ENCODE results near the gene KIF26B.

KIF26B gene

DNA sequence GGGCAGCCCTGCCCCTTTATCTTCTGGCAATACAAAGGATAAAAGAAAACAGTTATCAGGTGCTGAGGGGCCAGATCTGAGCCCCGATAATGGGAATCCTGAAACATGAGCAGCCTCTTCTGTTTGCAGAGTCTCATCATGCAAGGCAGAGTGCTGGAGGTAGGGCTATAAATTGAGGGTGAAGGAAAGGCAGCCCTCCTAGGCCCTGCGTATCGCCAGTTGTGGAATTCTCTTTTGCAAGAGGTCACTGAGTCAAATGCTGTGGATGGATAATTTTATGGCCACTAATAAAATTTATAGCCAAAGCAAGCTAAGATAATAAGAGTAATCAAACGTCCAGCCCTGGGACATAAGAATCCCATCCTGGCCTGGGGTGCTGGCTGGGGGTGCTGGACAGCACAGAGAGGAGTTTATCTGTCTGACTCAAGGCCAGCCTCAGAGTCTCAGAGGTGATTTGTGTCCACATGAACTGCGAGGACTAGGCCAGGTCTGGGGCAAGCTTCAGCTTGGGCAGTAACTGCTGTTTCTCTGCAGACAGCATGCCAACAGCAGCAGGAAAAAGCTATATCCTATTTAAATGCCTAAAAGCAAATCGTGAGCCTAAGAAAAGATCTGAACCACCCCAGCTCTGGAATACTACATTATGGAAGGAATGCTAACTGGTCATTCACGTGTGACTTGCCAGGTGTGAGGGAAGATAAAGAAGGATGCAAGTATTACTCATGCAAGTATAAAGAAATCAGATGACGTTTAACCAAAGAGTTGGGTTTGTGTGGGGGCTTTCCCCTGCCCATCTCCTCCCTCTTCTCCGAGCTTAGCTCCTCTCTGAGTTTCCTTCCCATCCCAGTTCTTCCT lies 254.8 kb downstream of the KIF26B start:
- Histone ChIP-seq H3K9me3 (ENCODE audit: control insufficient read depth, low read length) (no peaks in the 10 kb centered on the region), H3K27me3 (ENCODE audit: control insufficient read depth, insufficient read depth, low read length, poor library complexity, severe bottlenecking) (no peaks in the 10 kb centered on the region), H3K4me3 (ENCODE audit: insufficient read depth, low read depth, low read length) (no peak overlapping the region), H3K36me3 (ENCODE audit: control insufficient read depth, insufficient read depth, low read length) (no peaks in the 10 kb centered on the region), H3K27ac (ENCODE audit: insufficient read depth, low read depth, low read length, poor library complexity, severe bottlenecking) (no peak overlapping the region), H3K4me1 (ENCODE audit: control insufficient read depth, insufficient read depth, low read length) (peaks cover 6% of the 10 kb centered on the region)
- 89 to 94% methylated on average over 9 of the region's 9 CpGs for WGBS, 2 experiments

DNA sequence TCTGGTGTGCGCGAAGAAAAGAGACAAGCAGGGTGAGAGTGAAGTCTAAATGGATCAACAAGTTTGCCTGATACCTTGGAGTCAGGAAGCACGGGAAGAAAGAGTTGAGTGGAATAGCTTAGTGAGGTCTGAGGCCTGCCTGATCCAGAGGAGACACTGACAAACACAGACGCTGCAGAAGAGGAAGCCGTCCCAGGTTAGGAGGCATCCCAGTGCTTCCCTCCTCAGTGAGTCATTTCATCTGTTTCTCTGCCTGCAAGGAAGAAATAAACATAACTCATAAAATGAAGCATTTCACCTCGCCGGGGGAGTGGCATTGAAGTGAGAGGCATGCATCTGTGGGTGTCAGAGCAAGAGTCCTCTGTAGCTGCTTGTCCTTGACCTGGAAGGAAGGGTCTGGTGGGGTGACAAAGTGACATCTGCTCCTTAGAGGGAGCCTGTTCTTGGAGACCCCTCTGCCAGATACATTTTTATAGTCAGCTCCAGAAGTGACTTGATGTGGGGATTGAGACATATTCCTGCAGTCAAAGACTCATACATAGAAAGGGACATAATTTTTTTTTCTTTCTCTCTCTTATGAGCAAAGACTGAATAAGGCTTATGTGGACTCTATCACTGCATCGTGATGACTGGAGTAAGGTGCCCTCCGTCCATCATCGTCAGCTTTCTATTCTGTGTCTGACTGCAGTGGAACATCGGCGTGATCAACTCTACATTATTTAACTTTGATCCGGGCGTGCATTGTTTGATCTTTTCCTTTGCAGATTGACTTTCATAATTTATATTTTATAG lies 256.7 kb downstream of the KIF26B start:
- Histone ChIP-seq H3K27ac (ENCODE audit: insufficient read depth, low read depth, low read length, poor library complexity, severe bottlenecking) (no peak overlapping the region), H3K27me3 (ENCODE audit: control insufficient read depth, insufficient read depth, low read length, poor library complexity, severe bottlenecking) (no peaks in the 10 kb centered on the region), H3K9me3 (ENCODE audit: control insufficient read depth, low read length) (no peaks in the 10 kb centered on the region), H3K36me3 (ENCODE audit: control insufficient read depth, insufficient read depth, low read length) (no peaks in the 10 kb centered on the region), H3K4me3 (ENCODE audit: insufficient read depth, low read depth, low read length) (no peak overlapping the region), H3K4me1 (ENCODE audit: control insufficient read depth, insufficient read depth, low read length) (no peaks in the 10 kb centered on the region)
- WGBS, 2 experiments: 91 to 92% methylated on average over 12 to 14 of the region's 14 CpGs

DNA sequence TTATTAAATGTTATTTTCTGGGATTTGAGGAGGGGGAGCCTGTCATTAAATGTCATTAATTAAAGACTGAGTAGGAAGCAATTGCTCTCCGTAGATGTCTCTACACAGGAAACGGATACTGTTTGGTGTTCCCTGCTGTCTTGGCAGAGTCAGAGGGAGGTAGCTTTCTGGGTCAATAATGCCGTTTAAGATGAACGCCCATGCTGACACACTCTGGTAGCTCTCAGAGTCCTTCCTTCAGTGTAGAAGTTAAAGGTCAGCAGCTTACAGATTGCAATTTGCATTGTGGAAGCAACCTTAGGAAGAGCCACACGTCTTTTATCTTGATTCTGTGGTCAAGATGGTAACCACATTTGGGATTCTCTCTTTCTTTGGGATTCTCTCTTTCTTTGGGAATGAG lies 257.5 kb downstream of the KIF26B start:
- whole genome bisulfite sequencing, 2 experiments: 86 to 88% methylated on average over 5 of the region's 5 CpGs
- Histone ChIP-seq H3K9me3 (ENCODE audit: control insufficient read depth, low read length) (no peaks in the 10 kb centered on the region), H3K36me3 (ENCODE audit: control insufficient read depth, insufficient read depth, low read length) (no peaks in the 10 kb centered on the region), H3K4me1 (ENCODE audit: control insufficient read depth, insufficient read depth, low read length) (no peaks in the 10 kb centered on the region), H3K4me3 (ENCODE audit: insufficient read depth, low read depth, low read length) (no peak overlapping the region), H3K27me3 (ENCODE audit: control insufficient read depth, insufficient read depth, low read length, poor library complexity, severe bottlenecking) (no peaks in the 10 kb centered on the region), H3K27ac (ENCODE audit: insufficient read depth, low read depth, low read length, poor library complexity, severe bottlenecking) (no peak overlapping the region)

DNA sequence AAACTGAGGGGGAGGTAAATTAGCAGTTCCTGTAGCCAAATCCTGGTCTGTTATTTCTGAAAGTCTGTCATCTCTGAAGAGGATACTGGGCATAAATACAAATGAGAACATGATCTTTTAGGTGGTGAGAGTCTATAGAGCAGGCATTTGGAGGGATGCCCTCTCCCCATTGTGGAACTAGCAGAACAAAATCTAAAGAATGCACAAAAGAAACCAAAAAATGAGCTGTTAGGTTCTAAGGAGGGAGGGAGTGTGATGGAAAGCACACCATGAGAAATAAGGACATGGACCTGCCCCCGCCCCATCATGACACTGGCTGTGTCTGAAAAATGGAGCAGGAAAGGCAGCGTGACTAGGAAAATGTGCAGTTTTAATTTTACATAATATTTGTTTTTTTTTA lies 262.0 kb downstream of the KIF26B start:
- Histone ChIP-seq H3K4me1 (ENCODE audit: control insufficient read depth, insufficient read depth, low read length) (no peaks in the 10 kb centered on the region), H3K36me3 (ENCODE audit: control insufficient read depth, insufficient read depth, low read length) (no peaks in the 10 kb centered on the region), H3K27me3 (ENCODE audit: control insufficient read depth, insufficient read depth, low read length, poor library complexity, severe bottlenecking) (no peaks in the 10 kb centered on the region), H3K9me3 (ENCODE audit: control insufficient read depth, low read length) (no peaks in the 10 kb centered on the region), H3K4me3 (ENCODE audit: insufficient read depth, low read depth, low read length) (no peak overlapping the region), H3K27ac (ENCODE audit: insufficient read depth, low read depth, low read length, poor library complexity, severe bottlenecking) (no peak overlapping the region)
- 98 to 100% methylated on average over 1 to 2 of the region's 2 CpGs for WGBS, 2 experiments

DNA sequence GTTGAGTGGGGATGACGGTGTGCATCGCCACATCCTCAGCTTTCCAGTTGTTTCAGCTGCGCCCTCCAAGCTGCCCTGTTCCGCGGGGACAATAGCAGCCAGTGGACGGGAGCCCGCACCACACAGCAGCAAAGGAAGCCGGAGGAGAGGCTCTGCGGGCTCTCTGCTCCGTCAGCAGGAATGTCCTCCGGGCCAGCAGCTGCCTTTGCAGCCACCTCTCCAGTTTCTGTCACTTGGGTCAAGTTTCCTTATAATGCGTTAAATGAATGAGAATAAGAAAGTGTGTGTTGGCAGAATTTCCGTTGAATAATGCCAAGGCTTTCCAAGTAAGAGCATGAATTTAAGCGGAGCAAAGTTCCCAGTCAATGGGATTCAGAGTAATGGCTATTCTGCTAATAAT lies 263.3 kb downstream of the KIF26B start:
- no peaks in the 10 kb centered on the region for H3K9me3 ChIP-seq (ENCODE audit: control insufficient read depth, low read length)

DNA sequence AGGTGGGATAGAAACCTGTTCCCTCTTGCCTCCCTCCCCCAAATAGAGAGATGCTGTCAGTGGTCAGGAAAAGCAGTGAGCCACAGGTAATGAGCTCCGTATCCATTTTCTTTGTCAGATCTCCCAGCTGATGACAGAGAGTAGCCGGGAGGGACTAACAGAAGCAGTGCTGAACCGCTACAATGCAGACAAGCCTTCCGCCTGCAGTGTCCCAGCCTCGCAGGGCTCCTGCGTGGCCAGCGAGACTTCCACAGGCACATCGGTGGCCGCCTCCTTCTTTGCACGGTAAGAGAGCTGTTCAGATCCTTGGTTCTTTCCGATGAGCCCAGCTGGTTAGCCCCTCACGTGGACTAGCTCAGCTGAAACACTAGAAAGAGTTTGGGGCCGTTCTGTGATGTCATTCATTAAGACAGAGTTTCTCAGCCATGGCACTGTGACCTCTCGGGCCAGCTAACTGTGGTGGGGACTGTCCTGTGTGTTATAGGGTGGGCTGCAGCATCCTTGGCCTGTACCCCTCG lies 264.7 kb downstream of the KIF26B start:
- 85 to 87% methylated on average over 15 of the region's 15 CpGs for WGBS, 2 experiments
- Histone ChIP-seq H3K9me3 (ENCODE audit: control insufficient read depth, low read length) (no peaks in the 10 kb centered on the region), H3K36me3 (ENCODE audit: control insufficient read depth, insufficient read depth, low read length) (no peaks in the 10 kb centered on the region), H3K4me1 (ENCODE audit: control insufficient read depth, insufficient read depth, low read length) (no peaks in the 10 kb centered on the region), H3K4me3 (ENCODE audit: insufficient read depth, low read depth, low read length) (no peak overlapping the region), H3K27me3 (ENCODE audit: control insufficient read depth, insufficient read depth, low read length, poor library complexity, severe bottlenecking) (no peaks in the 10 kb centered on the region), H3K27ac (ENCODE audit: insufficient read depth, low read depth, low read length, poor library complexity, severe bottlenecking) (no peak overlapping the region)

More for the DNA sequence above, 263.3 kb downstream of the KIF26B start:
- H3K27ac ChIP-seq (ENCODE audit: insufficient read depth, low read depth, low read length, poor library complexity, severe bottlenecking): no peak overlapping the region
- no peaks in the 10 kb centered on the region for H3K36me3 ChIP-seq (ENCODE audit: control insufficient read depth, insufficient read depth, low read length)
- WGBS, 2 experiments: 79 to 85% methylated on average over 14 of the region's 14 CpGs
- H3K27me3 ChIP-seq (ENCODE audit: control insufficient read depth, insufficient read depth, low read length, poor library complexity, severe bottlenecking): no peaks in the 10 kb centered on the region
- no peak overlapping the region for H3K4me3 ChIP-seq (ENCODE audit: insufficient read depth, low read depth, low read length)
- no peaks in the 10 kb centered on the region for H3K4me1 ChIP-seq (ENCODE audit: control insufficient read depth, insufficient read depth, low read length)

DNA sequence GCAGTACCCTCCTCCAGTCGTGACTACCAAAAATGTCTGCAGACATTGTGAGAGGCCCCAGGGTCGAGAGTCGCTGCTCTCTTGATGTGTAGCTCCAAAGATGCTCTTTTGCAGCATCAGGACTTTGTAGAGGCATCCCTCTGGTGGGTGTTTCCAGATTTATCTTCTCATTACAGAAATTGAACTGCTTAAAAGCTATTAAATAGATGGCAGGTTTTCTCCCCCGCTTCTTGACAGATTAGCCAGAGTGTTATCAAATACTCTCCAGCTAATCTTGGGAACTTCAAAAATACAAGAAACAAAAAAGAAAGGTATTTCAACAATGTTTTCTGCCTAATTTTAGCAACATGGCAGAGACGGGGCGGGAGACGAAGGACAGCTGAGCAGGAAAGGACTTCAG lies 265.2 kb downstream of the KIF26B start:
- WGBS, 2 experiments: 81 to 83% methylated on average over 7 of the region's 7 CpGs

DNA sequence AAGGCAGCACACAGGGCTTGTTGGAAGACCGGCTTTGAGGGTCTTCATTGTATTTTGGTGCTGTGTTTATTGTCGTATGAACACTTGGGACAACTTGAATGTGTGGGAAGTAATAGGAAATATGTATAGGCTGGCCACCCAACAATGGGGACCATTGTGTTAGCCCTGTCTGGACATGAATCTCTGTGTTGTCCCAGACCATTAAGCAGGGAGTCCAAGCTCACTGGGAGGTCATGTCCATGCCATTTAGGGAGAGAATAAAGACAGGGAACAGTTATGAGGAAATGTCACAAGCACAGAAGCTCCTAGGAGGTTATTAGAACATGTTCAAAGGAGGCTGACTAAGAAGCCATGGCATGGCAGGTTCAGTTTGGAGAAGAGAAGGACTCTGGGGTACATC lies 266.1 kb downstream of the KIF26B start:
- no peaks in the 10 kb centered on the region for H3K36me3 ChIP-seq (ENCODE audit: control insufficient read depth, insufficient read depth, low read length)
- no peak overlapping the region for H3K4me3 ChIP-seq (ENCODE audit: insufficient read depth, low read depth, low read length)
- H3K27ac ChIP-seq (ENCODE audit: insufficient read depth, low read depth, low read length, poor library complexity, severe bottlenecking): no peak overlapping the region
- no peaks in the 10 kb centered on the region for H3K4me1 ChIP-seq (ENCODE audit: control insufficient read depth, insufficient read depth, low read length)
- no peaks in the 10 kb centered on the region for H3K27me3 ChIP-seq (ENCODE audit: control insufficient read depth, insufficient read depth, low read length, poor library complexity, severe bottlenecking)
- WGBS, 2 experiments: 97% methylated on average over 2 of the region's 2 CpGs
- H3K9me3 ChIP-seq (ENCODE audit: control insufficient read depth, low read length): no peaks in the 10 kb centered on the region

More for the DNA sequence above, 265.2 kb downstream of the KIF26B start:
- H3K36me3 ChIP-seq (ENCODE audit: control insufficient read depth, insufficient read depth, low read length): no peaks in the 10 kb centered on the region
- H3K4me1 ChIP-seq (ENCODE audit: control insufficient read depth, insufficient read depth, low read length): no peaks in the 10 kb centered on the region
- H3K27me3 ChIP-seq (ENCODE audit: control insufficient read depth, insufficient read depth, low read length, poor library complexity, severe bottlenecking): no peaks in the 10 kb centered on the region
- H3K9me3 ChIP-seq (ENCODE audit: control insufficient read depth, low read length): no peaks in the 10 kb centered on the region
- no peak overlapping the region for H3K4me3 ChIP-seq (ENCODE audit: insufficient read depth, low read depth, low read length)
- H3K27ac ChIP-seq (ENCODE audit: insufficient read depth, low read depth, low read length, poor library complexity, severe bottlenecking): no peak overlapping the region

DNA sequence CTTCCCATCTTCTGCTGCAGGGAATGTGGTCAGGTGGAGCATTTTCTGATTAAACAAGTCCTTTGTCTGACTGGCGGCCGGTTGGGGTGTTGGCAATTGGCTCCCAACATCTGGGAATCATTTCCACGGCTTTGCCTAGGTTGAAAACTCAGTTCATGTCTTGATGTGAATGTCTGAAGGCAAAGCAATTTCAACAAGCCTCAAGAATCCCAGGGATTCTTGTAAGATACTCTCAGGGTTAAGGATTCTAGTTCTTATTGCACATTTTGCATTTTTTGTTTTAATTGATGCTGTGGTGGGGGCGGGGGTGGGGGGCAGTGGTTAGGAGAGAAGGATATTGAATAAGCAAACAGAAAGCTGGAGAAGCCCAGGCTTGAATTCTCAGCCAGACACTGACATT lies 273.9 kb downstream of the KIF26B start:
- Histone ChIP-seq H3K4me1 (ENCODE audit: control insufficient read depth, insufficient read depth, low read length) (no peaks in the 10 kb centered on the region), H3K9me3 (ENCODE audit: control insufficient read depth, low read length) (no peaks in the 10 kb centered on the region), H3K4me3 (ENCODE audit: insufficient read depth, low read depth, low read length) (no peak overlapping the region), H3K27me3 (ENCODE audit: control insufficient read depth, insufficient read depth, low read length, poor library complexity, severe bottlenecking) (no peaks in the 10 kb centered on the region), H3K27ac (ENCODE audit: insufficient read depth, low read depth, low read length, poor library complexity, severe bottlenecking) (no peak overlapping the region), H3K36me3 (ENCODE audit: control insufficient read depth, insufficient read depth, low read length) (no peaks in the 10 kb centered on the region)
- WGBS, 2 experiments: 83 to 85% methylated on average over 4 of the region's 4 CpGs

DNA sequence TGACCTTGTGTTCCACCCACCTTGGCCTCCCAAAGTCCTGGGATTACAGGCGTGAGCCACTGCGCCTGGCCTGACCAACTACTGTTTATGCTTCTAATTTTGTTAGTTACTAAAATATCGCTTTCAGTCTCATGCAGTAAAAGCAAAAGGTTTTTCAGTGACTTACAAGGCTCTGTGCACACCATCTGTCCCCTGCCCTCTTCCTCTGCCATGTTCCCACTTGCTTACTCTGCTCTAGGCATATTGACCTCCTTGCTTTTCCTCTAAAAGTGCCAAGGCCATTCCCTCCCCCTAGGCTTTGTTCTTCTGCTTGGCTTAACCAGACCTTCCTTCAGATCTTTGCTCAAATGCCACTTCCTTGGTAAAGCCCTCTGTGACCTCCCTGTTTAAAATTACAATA lies 276.9 kb downstream of the KIF26B start:
- H3K27me3 ChIP-seq (ENCODE audit: control insufficient read depth, insufficient read depth, low read length, poor library complexity, severe bottlenecking): no peaks in the 10 kb centered on the region
- H3K4me3 ChIP-seq (ENCODE audit: insufficient read depth, low read depth, low read length): no peak overlapping the region
- no peaks in the 10 kb centered on the region for H3K36me3 ChIP-seq (ENCODE audit: control insufficient read depth, insufficient read depth, low read length)
- WGBS, 2 experiments: 90 to 96% methylated on average over 3 of the region's 3 CpGs
- H3K9me3 ChIP-seq (ENCODE audit: control insufficient read depth, low read length): no peaks in the 10 kb centered on the region
- no peaks in the 10 kb centered on the region for H3K4me1 ChIP-seq (ENCODE audit: control insufficient read depth, insufficient read depth, low read length)
- H3K27ac ChIP-seq (ENCODE audit: insufficient read depth, low read depth, low read length, poor library complexity, severe bottlenecking): no peak overlapping the region
